Neural cell (in vitro differentiated cells): ENCODE measurements around the gene CLDN6. TPM values are rescaled to one million over a fixed set of nuclear protein-coding genes. Genes with fewer than 3 reads are reported as not detected.

Source experiments
- H2AFZ ChIP-seq: fragments of 200-600, 300-800 bp; sonication (generic), shearing (Covaris generic); 2 replicates; pipeline ENCODE4 v1.6.0; 2014; ENCODE audit warnings: low read depth, mild to moderate bottlenecking, antibody characterized with exemption, low read length, moderate library complexity
- H3F3A ChIP-seq: fragments of 200-600 bp; shearing (Covaris generic); 2 replicates; pipeline ENCODE4 v1.6.1; 2016; ENCODE audit warnings: mild to moderate bottlenecking, moderate library complexity, mixed read lengths, antibody characterized with exemption, low read length; ENCODE audit not compliant: insufficient read depth, poor library complexity, severe bottlenecking
- H3K27ac ChIP-seq: fragments of 200-600, 300-800 bp; sonication (generic), shearing (Covaris generic); 2 replicates; pipeline ENCODE4 v1.5.1; 2014; ENCODE audit warnings: mild to moderate bottlenecking, low read length, moderate library complexity
- H3K27me3 ChIP-seq: fragments of 300-800, 200-600 bp; sonication (generic), shearing (Covaris generic); 2 replicates; pipeline ENCODE4 v1.6.0; 2014; ENCODE audit warnings: mild to moderate bottlenecking, low read depth, low read length, moderate library complexity; ENCODE audit not compliant: insufficient read depth
- H3K36me3 ChIP-seq: fragments of 300-800, 200-600 bp; sonication (generic), shearing (Covaris generic); 2 replicates; pipeline ENCODE4 v1.5.1; 2014; ENCODE audit warnings: mild to moderate bottlenecking, antibody characterized with exemption, low read length, moderate library complexity; ENCODE audit not compliant: insufficient read depth
- H3K4me2 ChIP-seq: fragments of 300-800, 200-600 bp; sonication (generic), shearing (Covaris generic); 2 replicates; pipeline ENCODE4 v1.6.0; 2014; ENCODE audit warnings: mild to moderate bottlenecking, low read length
- H3K4me3 ChIP-seq: fragments of 300-800, 200-600 bp; sonication (generic), shearing (Covaris generic); 2 replicates; pipeline ENCODE4 v1.5.1; 2014; ENCODE audit warnings: mild to moderate bottlenecking, low read length, moderate library complexity
- H3K79me2 ChIP-seq: fragments of 200-600 bp; shearing (Covaris generic); replicated peaks from 2 replicates; pipeline ENCODE4 v1.6.0; 2014; ENCODE audit warnings: mild to moderate bottlenecking, low read length, moderate library complexity; ENCODE audit not compliant: insufficient read depth
- H3K9ac ChIP-seq: fragments of 300-800, 200-600 bp; sonication (generic), shearing (Covaris generic); 2 replicates; pipeline ENCODE4 v1.6.1; 2016; ENCODE audit warnings: mild to moderate bottlenecking, low read length, mixed read lengths
- H3K9me2 ChIP-seq: fragments of 200-600 bp; shearing (Covaris generic); 2 replicates; pipeline ENCODE4 v1.6.1; 2016; ENCODE audit warnings: mild to moderate bottlenecking, low read length, mixed read lengths; ENCODE audit not compliant: insufficient read depth
- H3K9me3 ChIP-seq: fragments of 200-600, 300-800 bp; sonication (generic), shearing (Covaris generic); 2 replicates; pipeline ENCODE4 v1.6.1; 2016; ENCODE audit warnings: mild to moderate bottlenecking, mixed run types, low read length, moderate library complexity, mixed read lengths
- H4K20me1 ChIP-seq: fragments of 200-600 bp; shearing (Covaris generic); 2 replicates; pipeline ENCODE4 v1.6.1; 2016; ENCODE audit warnings: mild to moderate bottlenecking, mixed run types; ENCODE audit not compliant: insufficient read depth
- CTCF ChIP-seq: fragments of 450-650 bp; IDR thresholded peaks from 2 replicates; pipeline ENCODE4 v1.5.1; 2014; ENCODE audit warnings: antibody characterized with exemption, mild to moderate bottlenecking, moderate library complexity; ENCODE audit not compliant: poor library complexity, severe bottlenecking
- EP300 ChIP-seq: fragments of 450-650 bp; conservative IDR thresholded peaks from 2 replicates; pipeline ENCODE4 v1.6.1; 2014; ENCODE audit warnings: antibody characterized with exemption, mild to moderate bottlenecking, moderate library complexity; ENCODE audit not compliant: poor library complexity, severe bottlenecking
- EZH2 ChIP-seq: fragments of 200-600, 300-800 bp; shearing (Covaris generic), sonication (generic); IDR thresholded peaks from 2 replicates; pipeline ENCODE4 v1.6.1; 2014; ENCODE audit warnings: antibody characterized with exemption, low read length, borderline replicate concordance, mild to moderate bottlenecking; ENCODE audit not compliant: insufficient read depth, poor library complexity, severe bottlenecking
- MXI1 ChIP-seq: fragments of 450-650 bp; conservative IDR thresholded peaks from 2 replicates; pipeline ENCODE4 v1.6.1; 2014; ENCODE audit warnings: antibody characterized with exemption, mild to moderate bottlenecking; ENCODE audit not compliant: poor library complexity, severe bottlenecking
- POLR2AphosphoS5 ChIP-seq: IDR thresholded peaks from 2 replicates; pipeline ENCODE4 v1.6.1; 2012
- RAD21 ChIP-seq: fragments of 450-650 bp; conservative IDR thresholded peaks from 2 replicates; pipeline ENCODE4 v1.6.1; 2014; ENCODE audit warnings: antibody characterized with exemption, mild to moderate bottlenecking, moderate library complexity
- REST ChIP-seq: IDR thresholded peaks from 2 replicates; pipeline ENCODE4 v1.6.1; 2012; ENCODE audit warnings: borderline replicate concordance
- SMC3 ChIP-seq: fragments of 450-650 bp; conservative IDR thresholded peaks from 2 replicates; pipeline ENCODE4 v1.6.1; 2014; ENCODE audit warnings: antibody characterized with exemption, mild to moderate bottlenecking, moderate library complexity; ENCODE audit not compliant: poor library complexity
- TAF1 ChIP-seq: IDR thresholded peaks from 2 replicates; pipeline ENCODE4 v1.6.1; 2012; ENCODE audit warnings: low read depth
- polyA plus RNA-seq: library from polyadenylated mRNA; depleted of rRNA; stranded (reverse); fragments of >200 nt; gene quantifications from 2 replicates; pipeline ENCODE4 v1.2.3, GENCODE V29; 2014

Gene CLDN6
- polyA plus RNA-seq, 1 donor from 2014 or later = not detected

DNA sequence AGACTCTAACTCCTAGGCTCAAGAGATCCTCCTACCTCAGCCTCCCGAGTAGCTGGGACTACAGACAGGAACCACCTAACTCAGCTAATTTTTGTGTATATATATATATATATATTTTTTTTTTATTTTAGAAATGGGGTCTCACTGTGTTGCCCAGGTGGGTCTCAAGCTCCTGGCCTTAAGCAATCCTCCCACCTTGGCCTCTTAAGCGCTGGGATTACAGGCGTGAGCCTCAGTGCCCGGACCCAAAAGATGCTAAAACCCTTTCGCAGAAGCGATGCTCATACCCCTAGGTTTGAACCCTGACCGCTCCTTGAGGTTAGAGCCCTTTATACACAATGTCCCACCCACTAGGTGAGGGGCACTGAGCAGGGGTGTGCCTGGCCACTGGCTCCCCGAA lies 7.5 kb downstream of the CLDN6 start:
- Histone ChIP-seq H3F3A (no peaks in the 10 kb centered on the region), H3K4me2 (no peak overlapping the region), H3K9me2 (no peaks in the 10 kb centered on the region), H3K36me3 (no peaks in the 10 kb centered on the region), H3K79me2 (no peaks in the 10 kb centered on the region), H3K9me3 (no peaks in the 10 kb centered on the region), H3K27me3 (peaks cover 65% of the 10 kb centered on the region), H3K9ac (no peak overlapping the region), H2AFZ (no peak overlapping the region), H3K27ac (no peak overlapping the region), H4K20me1 (no peaks in the 10 kb centered on the region), H3K4me3 (no peak overlapping the region)
- no peak for TF ChIP-seq EZH2
- no peak for TF ChIP-seq RAD21
- no peak for TF ChIP-seq CTCF
- TF ChIP-seq MXI1 = no peak
- no peak for TF ChIP-seq TAF1
- no peak for TF ChIP-seq SMC3
- TF ChIP-seq REST = no peak
- TF ChIP-seq POLR2AphosphoS5 = no peak

DNA sequence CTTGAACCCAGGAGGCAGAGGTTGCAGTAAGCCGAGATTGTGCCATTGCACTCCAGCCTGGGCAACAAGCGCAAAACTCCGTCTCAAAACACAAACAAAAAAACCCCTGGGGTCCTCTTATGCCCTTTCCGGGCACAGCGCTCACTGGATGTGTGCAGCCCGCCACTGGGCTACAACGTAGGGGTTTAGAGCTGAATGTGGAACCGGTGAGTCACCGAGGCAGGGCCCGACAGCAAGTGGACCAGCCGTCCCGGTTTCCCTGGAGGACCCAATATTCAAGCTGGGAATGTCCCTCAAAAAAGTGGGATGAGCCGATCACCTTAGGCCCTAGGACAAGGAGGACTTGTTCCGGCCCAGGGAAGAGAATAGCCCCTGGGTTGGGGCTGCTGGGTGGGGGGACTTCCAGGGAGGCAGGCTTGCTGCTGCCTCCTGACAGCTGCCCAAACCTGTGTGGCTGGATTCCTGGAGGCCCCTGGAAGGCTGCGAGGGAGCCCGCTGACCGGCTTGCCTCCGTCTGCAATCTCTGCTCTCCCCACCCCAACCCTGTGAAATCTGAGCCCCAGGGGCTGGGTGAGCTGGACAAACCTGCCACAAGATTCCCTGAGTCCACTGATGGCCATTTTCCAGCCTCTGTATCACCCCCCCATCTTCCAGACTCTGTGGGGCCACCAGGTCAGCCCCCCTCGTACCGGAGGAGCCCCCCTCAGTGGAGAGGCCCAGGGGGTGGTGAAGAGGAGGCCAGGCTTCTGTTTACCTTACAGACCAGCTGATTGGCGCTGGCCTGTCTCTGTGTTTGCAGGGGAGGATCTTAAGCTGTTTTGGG lies 8.2 kb downstream of the CLDN6 start:
- Histone ChIP-seq H3K9ac (no peak overlapping the region), H3K4me2 (no peak overlapping the region), H2AFZ (no peak overlapping the region), H3K9me2 (no peaks in the 10 kb centered on the region), H3K36me3 (no peaks in the 10 kb centered on the region), H3F3A (no peaks in the 10 kb centered on the region), H3K27me3 (peaks cover 72% of the 10 kb centered on the region), H3K27ac (no peak overlapping the region), H4K20me1 (no peaks in the 10 kb centered on the region), H3K4me3 (no peak overlapping the region), H3K9me3 (no peaks in the 10 kb centered on the region), H3K79me2 (no peaks in the 10 kb centered on the region)
- TF ChIP-seq RAD21 (no peak), SMC3 (no peak), POLR2AphosphoS5 (no peak), REST (no peak), EP300 (no peak), TAF1 (no peak), MXI1 (no peak), CTCF (no peak), EZH2 (no peak)
